GM19395 (cell line): ENCODE results near the gene PIK3R5.
A peak's percentile ranks its signal among the peaks of the same experiment; 100 is the strongest.

ENCODE experiments used
- ATAC-seq: cut with Tn5 transposase; IDR thresholded peaks from one replicate; pipeline ENCODE4 v1.9.1; 2021; ENCODE audit warnings: mild to moderate bottlenecking, moderate library complexity; ENCODE audit not compliant: unreplicated experiment

PIK3R5 gene

DNA sequence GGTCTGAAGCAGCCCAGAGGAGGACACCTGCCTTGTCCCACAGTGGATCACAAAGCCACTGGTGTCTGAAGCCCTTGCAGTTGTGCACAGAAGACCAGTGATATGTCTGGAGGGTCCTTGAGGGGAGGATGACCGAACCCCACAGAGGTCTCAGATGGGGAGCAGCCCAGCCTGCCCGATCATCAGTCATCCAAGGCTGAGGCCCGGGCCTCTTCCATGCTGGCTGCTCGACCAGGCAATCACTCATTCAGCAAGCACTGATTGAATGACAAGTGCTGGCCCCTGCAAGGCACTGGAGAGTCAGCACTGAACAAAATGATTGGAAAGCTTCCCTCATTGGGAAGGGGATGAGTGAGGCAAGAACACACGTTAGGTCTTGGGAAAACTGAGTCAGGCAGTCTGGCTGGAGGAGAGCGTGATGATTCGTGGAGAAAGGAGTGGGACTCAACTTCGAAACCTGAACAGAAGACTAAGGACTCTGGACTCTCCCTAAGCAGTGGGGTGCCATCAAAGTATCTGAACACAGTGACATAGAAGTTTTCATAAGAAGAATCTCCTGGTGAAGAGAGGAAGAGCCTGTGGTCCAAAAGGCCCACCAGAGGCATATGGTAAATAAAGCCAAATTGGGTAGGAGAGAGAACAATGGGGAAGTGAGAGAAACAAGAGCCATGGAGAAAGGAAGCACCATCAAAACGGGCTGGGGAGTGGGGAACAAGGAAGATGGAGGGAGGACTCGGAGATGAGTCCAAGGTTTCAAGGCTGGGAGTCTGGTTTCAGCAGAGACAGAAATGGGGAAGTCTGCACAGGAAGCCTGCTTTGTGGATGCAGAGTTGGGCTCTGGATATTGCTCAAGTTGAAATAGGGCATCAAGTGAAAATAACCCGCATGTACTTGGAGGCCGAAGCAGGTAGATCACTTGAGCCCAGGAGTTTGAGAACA lies 10.2 kb downstream of the PIK3R5 start:
- no peak for ATAC-seq

DNA sequence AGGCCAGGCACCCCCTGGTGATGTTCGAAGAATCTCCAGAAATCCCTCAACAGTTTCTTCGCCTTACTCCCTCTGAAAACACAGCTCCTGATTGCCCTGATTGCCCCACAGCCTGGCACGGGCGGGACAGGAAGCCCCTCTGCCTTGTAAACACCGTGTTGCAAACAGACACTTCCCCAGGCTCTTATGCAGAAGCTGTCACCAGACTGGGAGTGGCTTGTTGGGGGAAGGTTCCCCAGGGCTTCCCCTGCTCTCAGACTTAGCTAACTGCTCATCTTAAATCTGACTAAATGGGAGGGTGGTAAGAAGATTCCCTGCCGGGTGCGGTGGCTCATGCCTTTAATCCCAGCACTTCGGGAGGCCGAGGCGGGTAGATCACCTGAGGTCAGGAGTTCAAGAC lies 11.2 kb downstream of the PIK3R5 start:
- ATAC-seq, result peak; percentile 55

DNA sequence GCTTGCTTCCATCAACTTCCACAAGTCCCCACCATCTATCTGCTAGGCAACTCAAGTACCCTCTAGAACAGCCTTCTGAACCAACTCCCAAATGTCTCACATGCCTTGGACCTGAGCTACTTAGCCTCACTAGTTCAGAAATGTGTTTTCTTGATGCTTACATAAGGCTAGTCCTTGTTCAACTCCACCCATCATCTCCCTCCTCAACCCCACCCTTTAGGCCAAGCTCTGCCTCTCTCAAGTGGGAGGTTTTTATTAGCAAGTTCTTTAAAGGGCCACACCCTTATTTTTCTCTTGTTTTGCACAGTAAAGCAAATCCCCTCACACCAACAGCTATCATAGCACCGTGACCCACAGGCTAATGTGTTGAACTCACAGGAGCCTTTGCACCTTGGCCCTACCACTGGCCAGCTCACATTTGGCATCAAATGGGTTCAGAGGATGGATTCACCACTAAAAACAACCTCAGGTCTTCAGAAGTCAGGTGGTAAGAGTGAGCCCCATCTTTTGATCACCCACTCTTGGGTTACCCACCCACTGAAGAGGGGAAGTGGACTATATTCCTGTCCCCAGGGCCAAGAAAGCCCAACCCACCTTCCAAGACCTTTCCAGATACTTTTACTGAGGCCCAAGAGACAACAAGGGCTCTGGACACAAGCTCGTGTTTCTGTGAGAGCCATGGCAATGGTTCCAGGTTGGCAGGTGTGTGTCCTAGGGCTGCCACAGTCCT lies 12.2 kb downstream of the PIK3R5 start:
- no peak for ATAC-seq

DNA sequence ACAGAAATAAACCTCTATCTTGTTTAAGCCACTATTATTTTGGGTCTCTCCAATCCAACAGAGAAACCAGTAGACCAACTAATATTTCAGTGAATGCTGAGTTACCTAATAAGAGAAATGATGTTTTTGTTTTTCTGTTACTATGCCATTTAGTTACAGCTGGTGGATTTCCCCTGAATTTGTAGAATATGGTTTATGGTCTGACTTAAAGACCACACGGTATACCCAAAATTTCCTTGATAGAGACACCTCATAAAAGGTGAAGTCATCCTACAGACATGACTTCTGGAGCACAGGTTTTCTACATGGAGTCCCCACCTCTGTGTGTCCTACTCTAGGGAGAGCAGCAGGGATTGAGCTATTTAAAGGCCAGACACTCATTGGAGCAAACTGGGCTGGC lies 13.3 kb downstream of the PIK3R5 start:
- ATAC-seq, result no peak

GRCh38 chr17:8951206-8951605 lies 14.3 kb downstream of the PIK3R5 start:
- ATAC-seq, result no peak

GRCh38 chr17:8949061-8949661 lies 16.3 kb downstream of the PIK3R5 start:
- no peak for ATAC-seq

DNA sequence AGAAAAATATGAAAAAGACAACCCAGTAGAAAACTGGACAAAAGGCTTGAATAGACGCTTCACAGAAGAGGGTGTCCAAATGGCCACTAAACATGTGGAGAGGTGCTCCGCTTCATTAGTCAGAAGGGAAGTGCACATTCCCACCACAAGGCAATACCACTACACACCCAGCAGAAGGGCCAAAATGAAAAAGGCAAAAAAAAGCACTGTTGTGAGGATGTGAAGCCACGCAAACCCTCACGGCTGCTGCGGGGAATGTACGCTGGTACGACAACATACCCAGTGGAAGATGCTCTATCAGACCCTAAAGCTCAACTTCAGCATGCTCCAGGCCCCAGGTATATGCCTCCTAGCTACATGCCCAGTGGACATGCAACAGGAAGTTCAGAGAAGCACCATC lies 17.0 kb downstream of the PIK3R5 start:
- ATAC-seq, result no peak

- ATAC-seq, result no peak
These were observed 18.3 kb downstream of the PIK3R5 start for GRCh38 chr17:8947201-8947600.

GRCh38 chr17:8946476-8946875 lies 19.0 kb downstream of the PIK3R5 start:
- no peak for ATAC-seq

DNA sequence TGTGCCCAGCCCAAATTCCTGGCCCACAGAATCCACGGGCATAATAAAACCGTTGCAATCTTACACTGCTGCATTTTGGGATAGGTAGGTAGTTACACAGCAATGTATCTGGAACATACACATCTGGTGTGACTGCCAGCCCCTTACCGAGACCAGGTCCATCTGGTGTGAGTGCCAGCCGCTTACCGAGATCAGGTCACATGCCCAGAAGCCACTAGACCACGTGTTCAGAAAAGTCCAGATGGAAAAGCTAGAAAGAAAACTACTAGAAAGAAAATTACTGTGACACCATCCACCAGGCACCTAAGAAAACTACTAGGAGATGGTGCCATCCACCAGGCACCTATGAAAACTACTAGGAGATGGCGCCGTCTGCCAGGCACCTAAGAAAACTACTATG lies 19.4 kb downstream of the PIK3R5 start:
- no peak for ATAC-seq

GRCh38 chr17:8944748-8945147 lies 20.8 kb downstream of the PIK3R5 start:
- no peak for ATAC-seq

- no peak for ATAC-seq
These were observed 21.4 kb downstream of the PIK3R5 start for GRCh38 chr17:8944083-8944482.

- no peak for ATAC-seq
These were observed 23.4 kb downstream of the PIK3R5 start for GRCh38 chr17:8941980-8942622.

DNA sequence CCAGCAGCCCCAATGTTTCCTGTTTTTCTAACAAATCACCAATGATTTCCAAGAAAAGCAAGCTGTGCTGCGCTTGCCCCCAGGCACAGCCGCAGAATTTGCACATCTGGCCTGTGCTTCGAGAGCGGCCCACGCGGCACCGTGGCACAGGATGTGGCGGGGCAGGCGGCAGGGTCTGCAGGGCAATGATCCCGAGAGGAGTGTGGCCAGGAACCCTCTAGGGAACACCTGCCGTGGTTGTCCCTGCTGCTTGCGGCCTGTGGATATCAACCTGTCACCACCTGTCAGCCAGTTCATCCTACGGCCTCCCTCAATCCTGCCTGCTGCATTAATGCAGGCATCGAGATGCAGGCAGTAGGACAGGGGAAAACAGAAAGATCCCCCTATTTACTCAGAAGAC lies 24.0 kb downstream of the PIK3R5 start:
- ATAC-seq, result no peak

GRCh38 chr17:8940866-8941471 lies 24.5 kb downstream of the PIK3R5 start:
- ATAC-seq, result no peak

DNA sequence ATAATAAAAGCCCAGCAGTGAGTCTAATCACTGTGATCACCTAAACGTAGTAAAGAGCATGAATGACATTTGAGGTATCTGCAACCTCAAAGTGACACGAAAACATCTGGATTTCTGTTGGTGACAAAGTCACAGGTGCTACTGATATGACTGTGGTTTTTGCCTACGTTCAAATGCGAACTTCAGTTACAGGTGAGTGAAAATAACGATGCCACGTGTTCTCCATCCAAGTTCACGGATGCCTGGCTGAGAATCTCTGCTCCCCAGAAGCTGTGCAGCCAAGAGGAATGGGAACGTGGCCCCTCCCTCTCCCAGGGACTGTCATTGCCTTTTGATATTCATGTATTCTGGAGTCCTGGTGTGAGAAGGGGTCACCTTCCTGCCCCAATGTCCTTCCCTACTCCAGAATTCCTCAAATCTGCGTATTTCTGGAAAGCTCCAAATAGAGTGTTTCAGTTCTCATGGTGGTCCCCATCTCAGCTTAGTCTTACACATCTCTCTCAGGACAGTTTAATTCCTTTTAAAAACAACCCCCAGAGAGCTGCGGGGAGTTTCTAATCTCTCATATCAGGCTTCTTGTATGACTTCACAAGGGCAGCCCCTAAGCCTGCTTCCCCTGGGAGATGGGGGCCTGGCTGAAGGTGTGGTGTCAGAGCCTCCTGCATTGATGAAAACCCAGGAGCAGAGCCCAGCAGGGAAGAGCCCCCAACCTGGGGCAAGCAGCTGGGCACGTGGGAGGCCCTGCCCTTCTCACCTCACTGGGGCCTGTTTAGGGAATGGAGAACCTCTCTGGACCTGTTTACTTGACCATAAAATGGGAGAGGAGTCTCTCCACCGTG lies 25.8 kb downstream of the PIK3R5 start:
- no peak for ATAC-seq

GRCh38 chr17:8938933-8939332 lies 26.6 kb downstream of the PIK3R5 start:
- ATAC-seq, result no peak

DNA sequence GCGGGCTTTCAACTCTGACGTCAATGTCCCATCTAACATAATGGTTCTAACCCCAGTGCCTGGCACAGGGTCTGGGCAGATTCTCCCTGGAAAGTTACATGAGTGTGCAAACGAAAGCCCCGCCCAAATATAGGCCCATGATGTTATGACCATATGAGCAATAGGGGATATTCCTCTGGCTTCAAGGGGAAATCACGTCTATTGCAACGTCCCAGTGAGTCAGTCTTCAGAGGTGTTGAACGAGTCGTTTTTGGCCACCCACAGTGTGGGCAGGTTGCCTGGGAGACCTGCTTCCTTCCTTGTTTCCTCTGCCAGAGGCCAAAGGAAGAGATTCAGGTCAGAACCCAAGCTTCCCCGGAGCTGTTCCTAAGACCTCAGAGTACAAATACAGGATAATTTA lies 30.3 kb downstream of the PIK3R5 start:
- no peak for ATAC-seq

- ATAC-seq, result no peak
These were observed 31.2 kb downstream of the PIK3R5 start for GRCh38 chr17:8934346-8934745.

GRCh38 chr17:8930649-8931048 lies 34.9 kb downstream of the PIK3R5 start:
- no peak for ATAC-seq
